COLO829 (cell line): ENCODE data around the gene DPY19L3.
"Not testable (repeated sequence)": the region's sequence is repeated elsewhere in the genome, so short reads cannot be mapped to it uniquely, and the experiment has no call there.

ENCODE experiments used
- DNase-seq: peaks from one replicate; pipeline ENCODE4 v3.0.0; 2012; ENCODE audit warnings: low spot score

Gene DPY19L3

GRCh38 chr19:32438751-32439150 lies 33.2 kb downstream of the DPY19L3 start:
- DNase-seq, result no peak

GRCh38 chr19:32442650-32443049 lies 37.1 kb downstream of the DPY19L3 start:
- DNase-seq, result no peak

GRCh38 chr19:32447534-32447933 lies 42.0 kb downstream of the DPY19L3 start:
- not testable (repeated sequence) for DNase-seq

- no peak for DNase-seq
Observed at GRCh38 chr19:32448026-32448425, 42.5 kb downstream of the DPY19L3 start.

GRCh38 chr19:32450217-32450616 lies 44.6 kb downstream of the DPY19L3 start:
- DNase-seq, result no peak

GRCh38 chr19:32453736-32454135 lies 48.2 kb downstream of the DPY19L3 start:
- no peak for DNase-seq

- DNase-seq, result no peak
Observed at GRCh38 chr19:32456406-32456805, 50.8 kb downstream of the DPY19L3 start.

- DNase-seq, result no peak
Observed at GRCh38 chr19:32457571-32458158, 52.1 kb downstream of the DPY19L3 start.

- no peak for DNase-seq
Observed at GRCh38 chr19:32458500-32459123, 53.0 kb downstream of the DPY19L3 start.

- no peak for DNase-seq
Observed at GRCh38 chr19:32459204-32459865, 53.8 kb downstream of the DPY19L3 start.

GRCh38 chr19:32460476-32460875 lies 54.9 kb downstream of the DPY19L3 start:
- no peak for DNase-seq

GRCh38 chr19:32464279-32464678 lies 58.7 kb downstream of the DPY19L3 start:
- DNase-seq, result no peak

GRCh38 chr19:32465176-32465575 lies 59.6 kb downstream of the DPY19L3 start:
- no peak for DNase-seq

GRCh38 chr19:32469795-32470194 lies 64.2 kb downstream of the DPY19L3 start:
- no peak for DNase-seq

GRCh38 chr19:32471095-32471494 lies 65.5 kb downstream of the DPY19L3 start:
- DNase-seq, result no peak

- no peak for DNase-seq
Observed at GRCh38 chr19:32471811-32472210, 66.2 kb downstream of the DPY19L3 start.

- no peak for DNase-seq
Observed at GRCh38 chr19:32475141-32476031, 69.8 kb downstream of the DPY19L3 start.

GRCh38 chr19:32476032-32476350 lies 70.4 kb downstream of the DPY19L3 start:
- no peak for DNase-seq

- DNase-seq, result no peak
Observed at GRCh38 chr19:32480321-32480720, 74.8 kb downstream of the DPY19L3 start.

- DNase-seq, result no peak
Observed at GRCh38 chr19:32483574-32483973, 78.0 kb downstream of the DPY19L3 start.

- DNase-seq, result no peak
Observed at GRCh38 chr19:32489971-32490370, 84.4 kb downstream of the DPY19L3 start.

GRCh38 chr19:32497391-32497790 lies 91.8 kb downstream of the DPY19L3 start:
- no peak for DNase-seq
